ENCODE measurements around the gene ABHD17B. TPM values are rescaled to one million over a fixed set of nuclear protein-coding genes. Genes with fewer than 3 reads are reported as not detected.
A peak's percentile ranks its signal among the peaks of the same experiment; 100 is the strongest.
"Not testable (repeated sequence)": the region's sequence is repeated elsewhere in the genome, so short reads cannot be mapped to it uniquely, and the experiment has no call there.

ABHD17B gene
- 10 to 100 TPM; 10.5 to 24.8 (median 15.9) TPM for total RNA-seq

- H3K4me3 ChIP-seq: peak within 1 kb of the TSS; percentile 89 to 94
- H3K36me3 ChIP-seq: no peaks in the 10 kb centered on the region
- H3K9me3 ChIP-seq: no peaks in the 10 kb centered on the region
- TF ChIP-seq POLR2A (IDR thresholded peaks at IDR 0.05) (peak; percentile 85 to 90), POLR2AphosphoS5 (IDR thresholded peaks at IDR 0.05) (peak; percentile 99), CTCF (IDR thresholded peaks at IDR 0.05) (peak in 1 of 4 experiments; percentile 2), EP300 (IDR thresholded peaks at IDR 0.05) (no peak)
- peaks cover 0 to 62% (median 9%) of the 10 kb centered on the region in 3 donors for H3K4me1 ChIP-seq
- peak; percentile 98 for ATAC-seq
- no peaks in the 10 kb centered on the region for H3K27me3 ChIP-seq
- WGBS, 2 donors (ENCODE audit: low coverage in 1 of 2): 0% methylated on average over 3 to 5 of the region's 45 CpGs
- peak within 1 kb of the TSS; percentile 75 to 94 (median 92) for H3K27ac ChIP-seq
Observed at GRCh38 chr9:71911061-71911907, at the start of gene ABHD17B, which contains the start of gene C9orf85. Gene ABHD17B (minus strand): TSS chr9:71911193. CDS start chr9:71875080, 36,113 bp downstream. Gene C9orf85 (plus strand): TSS chr9:71911639. CDS start chr9:71911735, 96 bp downstream.

- no peak overlapping the region for H3K4me3 ChIP-seq
- no peak overlapping the region for H3K27ac ChIP-seq
- TF ChIP-seq CTCF (IDR thresholded peaks at IDR 0.05): no peak
- no peak for TF ChIP-seq POLR2AphosphoS5 (IDR thresholded peaks at IDR 0.05)
- TF ChIP-seq EP300 (IDR thresholded peaks at IDR 0.05): no peak
- TF ChIP-seq POLR2A (IDR thresholded peaks at IDR 0.05): no peak
- WGBS, 2 donors (ENCODE audit: low coverage in 1 of 2): 37 to 67% methylated on average over 1 of the region's 1 CpG
- H3K36me3 ChIP-seq: peaks cover 0 to 36% of the 10 kb centered on the region in 2 donors
- peaks cover 0 to 4% (median 2%) of the 10 kb centered on the region in 3 donors for H3K4me1 ChIP-seq
- no peaks in the 10 kb centered on the region for H3K9me3 ChIP-seq
- H3K27me3 ChIP-seq: no peaks in the 10 kb centered on the region
- ATAC-seq: no peak
Observed at GRCh38 chr9:71955300-71955915, 44.4 kb upstream of the ABHD17B start.

GRCh38 chr9:71954652-71955051, 43.7 kb upstream of the ABHD17B start:
- WGBS, 2 donors (ENCODE audit: low coverage in 1 of 2): 67% methylated on average over 1 to 2 of the region's 2 CpGs
- not testable (repeated sequence) for ATAC-seq, H3K9me3 ChIP-seq, H3K4me3 ChIP-seq, H3K27ac ChIP-seq, H3K4me1 ChIP-seq, H3K27me3 ChIP-seq
- peaks cover 0 to 39% of the 10 kb centered on the region in 2 donors for H3K36me3 ChIP-seq

- H3K27me3 ChIP-seq: no peaks in the 10 kb centered on the region
- peaks cover 0 to 9% of the 10 kb centered on the region in 2 donors for H3K36me3 ChIP-seq
- ATAC-seq: no peak
- TF ChIP-seq POLR2AphosphoS5 (IDR thresholded peaks at IDR 0.05) (no peak), EP300 (IDR thresholded peaks at IDR 0.05) (no peak), POLR2A (IDR thresholded peaks at IDR 0.05) (no peak), CTCF (IDR thresholded peaks at IDR 0.05) (no peak)
- H3K4me1 ChIP-seq: peaks cover 0 to 21% (median 0%) of the 10 kb centered on the region in 3 donors
- H3K4me3 ChIP-seq: no peak overlapping the region
- no peak overlapping the region for H3K27ac ChIP-seq
- 37 to 51% methylated on average over 2 of the region's 2 CpGs for WGBS, 2 donors (ENCODE audit: low coverage in 1 of 2)
- H3K9me3 ChIP-seq: no peaks in the 10 kb centered on the region
Observed at GRCh38 chr9:71944754-71945375, 33.9 kb upstream of the ABHD17B start.

- no peaks in the 10 kb centered on the region for H3K27me3 ChIP-seq
- WGBS, 2 donors (ENCODE audit: low coverage in 1 of 2): 88 to 89% methylated on average over 2 of the region's 2 CpGs
- H3K4me1 ChIP-seq: peaks cover 0 to 25% (median 0%) of the 10 kb centered on the region in 3 donors
- no peak for ATAC-seq
- no peaks in the 10 kb centered on the region for H3K36me3 ChIP-seq
- H3K9me3 ChIP-seq: no peaks in the 10 kb centered on the region
- no peak overlapping the region for H3K4me3 ChIP-seq
- no peak overlapping the region for H3K27ac ChIP-seq
- TF ChIP-seq POLR2AphosphoS5 (IDR thresholded peaks at IDR 0.05) (no peak), POLR2A (IDR thresholded peaks at IDR 0.05) (no peak), EP300 (IDR thresholded peaks at IDR 0.05) (no peak), CTCF (IDR thresholded peaks at IDR 0.05) (no peak)
Observed at GRCh38 chr9:71941998-71942567, 31.1 kb upstream of the ABHD17B start.

All from gastroesophageal sphincter (tissue), 4 donors.